ENCODE data around the gene MLLT3.

The MLLT3 gene

DNA sequence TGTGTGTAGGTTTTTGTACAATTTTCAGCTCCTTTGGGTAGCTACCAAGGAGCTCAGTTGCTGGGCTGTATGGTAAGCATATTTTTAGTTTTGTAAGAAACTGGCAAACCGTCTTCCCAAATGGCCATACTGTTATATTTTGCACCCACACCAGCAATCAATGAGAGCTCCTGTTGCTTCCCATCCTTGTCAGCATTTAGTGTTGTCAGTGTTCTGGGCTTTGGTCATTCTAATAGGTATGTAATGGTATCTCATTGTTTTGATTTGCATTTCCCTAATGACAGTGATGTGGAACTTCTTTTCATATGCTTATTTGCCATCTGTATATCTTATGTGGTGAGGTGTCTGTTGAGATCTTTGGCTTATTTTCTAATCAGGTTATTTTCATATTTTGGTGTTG is 320.1 kb downstream of the MLLT3 start:
- no peak overlapping the region for H2AFZ ChIP-seq (ENCODE audit: low read length)
- H3K36me3 ChIP-seq (ENCODE audit: insufficient read depth, low read length) = no peaks in the 10 kb centered on the region
- no peak overlapping the region for H3K9ac ChIP-seq (ENCODE audit: low read depth, low read length, poor library complexity, severe bottlenecking)
- no peaks in the 10 kb centered on the region for H3K79me2 ChIP-seq (ENCODE audit: insufficient read depth, low read length)
- no peaks in the 10 kb centered on the region for H3F3A ChIP-seq (ENCODE audit: low read depth)
- no peaks in the 10 kb centered on the region for H3K27me3 ChIP-seq (ENCODE audit: insufficient read depth, low read length, poor library complexity, severe bottlenecking)
- no peaks in the 10 kb centered on the region for H3K9me3 ChIP-seq (ENCODE audit: insufficient read depth, low read depth, low read length)
- H3K4me3 ChIP-seq (ENCODE audit: low read length, poor library complexity, severe bottlenecking) = no peak overlapping the region
- no peaks in the 10 kb centered on the region for H4K20me1 ChIP-seq (ENCODE audit: insufficient read depth, low read length, poor library complexity, severe bottlenecking)
- H3K4me2 ChIP-seq (ENCODE audit: low read depth, low read length, poor library complexity, severe bottlenecking) = no peak overlapping the region
- no peak for TF ChIP-seq EZH2phosphoT487 (IDR thresholded peaks at IDR 0.05; ENCODE audit: borderline replicate concordance)
- TF ChIP-seq, protein P1, sequence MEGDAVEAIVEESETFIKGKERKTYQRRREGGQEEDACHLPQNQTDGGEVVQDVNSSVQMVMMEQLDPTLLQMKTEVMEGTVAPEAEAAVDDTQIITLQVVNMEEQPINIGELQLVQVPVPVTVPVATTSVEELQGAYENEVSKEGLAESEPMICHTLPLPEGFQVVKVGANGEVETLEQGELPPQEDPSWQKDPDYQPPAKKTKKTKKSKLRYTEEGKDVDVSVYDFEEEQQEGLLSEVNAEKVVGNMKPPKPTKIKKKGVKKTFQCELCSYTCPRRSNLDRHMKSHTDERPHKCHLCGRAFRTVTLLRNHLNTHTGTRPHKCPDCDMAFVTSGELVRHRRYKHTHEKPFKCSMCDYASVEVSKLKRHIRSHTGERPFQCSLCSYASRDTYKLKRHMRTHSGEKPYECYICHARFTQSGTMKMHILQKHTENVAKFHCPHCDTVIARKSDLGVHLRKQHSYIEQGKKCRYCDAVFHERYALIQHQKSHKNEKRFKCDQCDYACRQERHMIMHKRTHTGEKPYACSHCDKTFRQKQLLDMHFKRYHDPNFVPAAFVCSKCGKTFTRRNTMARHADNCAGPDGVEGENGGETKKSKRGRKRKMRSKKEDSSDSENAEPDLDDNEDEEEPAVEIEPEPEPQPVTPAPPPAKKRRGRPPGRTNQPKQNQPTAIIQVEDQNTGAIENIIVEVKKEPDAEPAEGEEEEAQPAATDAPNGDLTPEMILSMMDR (conservative IDR thresholded peaks at IDR 0.05; ENCODE audit: low read length) = no peak
- H3K4me1 ChIP-seq (ENCODE audit: insufficient read depth, low read length, poor library complexity, severe bottlenecking) = no peaks in the 10 kb centered on the region
- H3K9me2 ChIP-seq (replicated peaks; ENCODE audit: low read depth, low read length) = no peaks in the 10 kb centered on the region

DNA sequence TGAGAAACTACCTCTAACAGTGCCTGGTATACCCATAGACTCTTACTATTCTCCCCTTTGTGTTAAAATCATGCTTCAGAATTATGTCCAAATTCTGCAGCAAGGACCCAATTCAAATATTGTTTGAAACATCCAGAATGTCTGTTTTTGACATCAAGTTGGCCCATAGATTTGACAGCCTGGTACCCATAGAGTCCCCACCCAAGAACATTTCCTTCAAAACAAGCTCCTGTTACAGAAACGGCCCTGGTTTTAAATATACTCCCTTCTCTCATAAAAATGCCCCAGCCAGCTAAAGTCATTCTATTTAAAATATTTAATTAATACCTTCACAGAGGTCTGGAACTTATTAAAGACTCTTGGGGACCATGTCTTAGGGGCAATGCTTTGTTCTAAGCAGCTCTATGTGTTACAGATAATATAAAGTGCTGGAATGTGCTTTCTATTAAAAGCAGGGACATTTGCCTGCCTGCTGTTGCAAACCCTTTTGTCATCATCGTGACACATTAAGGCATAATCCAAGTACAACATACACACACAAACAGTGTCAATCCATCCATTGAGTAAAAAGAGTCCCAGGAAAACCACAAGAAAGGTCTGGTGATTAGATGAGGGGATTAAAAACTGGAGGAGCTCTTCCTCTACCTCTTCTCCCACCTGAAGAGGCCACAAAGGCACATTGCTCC is 321.7 kb downstream of the MLLT3 start:
- Histone ChIP-seq H3K9me3 (ENCODE audit: insufficient read depth, low read depth, low read length) (no peaks in the 10 kb centered on the region), H3K4me2 (ENCODE audit: low read depth, low read length, poor library complexity, severe bottlenecking) (no peak overlapping the region), H4K20me1 (ENCODE audit: insufficient read depth, low read length, poor library complexity, severe bottlenecking) (no peaks in the 10 kb centered on the region), H3K36me3 (ENCODE audit: insufficient read depth, low read length) (no peaks in the 10 kb centered on the region), H3K79me2 (ENCODE audit: insufficient read depth, low read length) (no peaks in the 10 kb centered on the region), H2AFZ (ENCODE audit: low read length) (no peak overlapping the region), H3K9me2 (replicated peaks; ENCODE audit: low read depth, low read length) (no peaks in the 10 kb centered on the region), H3K4me3 (ENCODE audit: low read length, poor library complexity, severe bottlenecking) (no peak overlapping the region), H3F3A (ENCODE audit: low read depth) (no peaks in the 10 kb centered on the region), H3K4me1 (ENCODE audit: insufficient read depth, low read length, poor library complexity, severe bottlenecking) (no peaks in the 10 kb centered on the region), H3K27me3 (ENCODE audit: insufficient read depth, low read length, poor library complexity, severe bottlenecking) (no peaks in the 10 kb centered on the region), H3K9ac (ENCODE audit: low read depth, low read length, poor library complexity, severe bottlenecking) (no peak overlapping the region)
- no peak for TF ChIP-seq EZH2phosphoT487 (IDR thresholded peaks at IDR 0.05; ENCODE audit: borderline replicate concordance)
- TF ChIP-seq, protein P1 (conservative IDR thresholded peaks at IDR 0.05; ENCODE audit: low read length) = no peak

DNA sequence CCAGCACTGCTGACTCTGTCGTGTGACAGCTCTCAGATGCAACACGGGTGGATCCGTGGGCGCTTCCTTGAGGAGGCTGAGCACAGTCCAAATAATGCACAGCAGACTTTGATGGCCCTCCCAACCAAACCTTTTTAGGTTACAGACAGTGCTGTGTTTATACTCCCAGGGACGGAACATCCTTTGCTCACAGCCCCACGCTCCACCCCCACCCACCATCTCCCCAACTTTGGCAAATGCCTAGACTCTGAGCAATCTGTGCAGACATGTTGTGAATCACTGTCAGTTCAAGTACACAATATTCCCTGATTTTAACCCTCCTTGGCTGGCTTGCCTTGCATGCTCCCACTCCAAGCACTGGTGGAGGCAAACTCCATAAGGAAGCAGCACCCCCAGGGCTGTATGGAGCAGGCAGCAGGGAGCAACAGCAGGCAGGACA is 324.6 kb downstream of the MLLT3 start:
- H3F3A ChIP-seq (ENCODE audit: low read depth) = no peaks in the 10 kb centered on the region
- H3K4me1 ChIP-seq (ENCODE audit: insufficient read depth, low read length, poor library complexity, severe bottlenecking) = no peaks in the 10 kb centered on the region
- H3K4me3 ChIP-seq (ENCODE audit: low read length, poor library complexity, severe bottlenecking) = no peak overlapping the region
- no peaks in the 10 kb centered on the region for H3K9me2 ChIP-seq (replicated peaks; ENCODE audit: low read depth, low read length)
- H3K4me2 ChIP-seq (ENCODE audit: low read depth, low read length, poor library complexity, severe bottlenecking) = no peak overlapping the region
- TF ChIP-seq, protein P1 (conservative IDR thresholded peaks at IDR 0.05; ENCODE audit: low read length) = no peak
- no peak for TF ChIP-seq EZH2phosphoT487 (IDR thresholded peaks at IDR 0.05; ENCODE audit: borderline replicate concordance)
- no peaks in the 10 kb centered on the region for H3K27me3 ChIP-seq (ENCODE audit: insufficient read depth, low read length, poor library complexity, severe bottlenecking)
- H4K20me1 ChIP-seq (ENCODE audit: insufficient read depth, low read length, poor library complexity, severe bottlenecking) = no peaks in the 10 kb centered on the region
- H3K9ac ChIP-seq (ENCODE audit: low read depth, low read length, poor library complexity, severe bottlenecking) = no peak overlapping the region
- H3K36me3 ChIP-seq (ENCODE audit: insufficient read depth, low read length) = no peaks in the 10 kb centered on the region
- no peak overlapping the region for H2AFZ ChIP-seq (ENCODE audit: low read length)
- no peaks in the 10 kb centered on the region for H3K79me2 ChIP-seq (ENCODE audit: insufficient read depth, low read length)
- H3K9me3 ChIP-seq (ENCODE audit: insufficient read depth, low read depth, low read length) = no peaks in the 10 kb centered on the region

Measured in Loucy (cell line).